Stimulated activated CD4-positive, alpha-beta T cell treated with anti-CD3 and anti-CD28 coated beads, Interleukin-15, amount 100 ng/mL, for 24 hours (primary cell): ENCODE results near the gene PLEKHO1.
"Not testable (repeated sequence)": the region's sequence is repeated elsewhere in the genome, so short reads cannot be mapped to it uniquely, and the experiment has no call there.

Source experiments
- DNase-seq: peaks from one replicate; pipeline ENCODE4 v3.0.0-alpha.2; 2020

PLEKHO1 gene

GRCh38 chr1:150149271-150150132 is at the start of gene PLEKHO1:
Gene PLEKHO1, plus strand, starts transcription at chr1:150149916. Its CDS starts 342 bp downstream, at chr1:150150258.
- peak; percentile 85 for DNase-seq

- DNase-seq = no peak
Observed at GRCh38 chr1:150102986-150103385, 46.7 kb upstream of the PLEKHO1 start.

GRCh38 chr1:150106341-150106740 is 43.4 kb upstream of the PLEKHO1 start:
- DNase-seq = peak; percentile 12

GRCh38 chr1:150109586-150109985 is 40.1 kb upstream of the PLEKHO1 start:
- peak; percentile 5 for DNase-seq

- no peak for DNase-seq
Observed at GRCh38 chr1:150110116-150110515, 39.6 kb upstream of the PLEKHO1 start.

- no peak for DNase-seq
Observed at GRCh38 chr1:150111670-150112069, 38.0 kb upstream of the PLEKHO1 start.

- DNase-seq = no peak
Observed at GRCh38 chr1:150115121-150115520, 34.6 kb upstream of the PLEKHO1 start.

GRCh38 chr1:150118716-150119115 is 31.0 kb upstream of the PLEKHO1 start:
- DNase-seq = no peak

GRCh38 chr1:150121236-150121862 is 28.4 kb upstream of the PLEKHO1 start:
- no peak for DNase-seq

- no peak for DNase-seq
Observed at GRCh38 chr1:150126811-150127210, 22.9 kb upstream of the PLEKHO1 start.

- no peak for DNase-seq
Observed at GRCh38 chr1:150127464-150127863, 22.3 kb upstream of the PLEKHO1 start.

GRCh38 chr1:150127868-150128267 is 21.8 kb upstream of the PLEKHO1 start:
- DNase-seq = peak; percentile 69

GRCh38 chr1:150132372-150132771 is 17.3 kb upstream of the PLEKHO1 start:
- no peak for DNase-seq

GRCh38 chr1:150134537-150134936 is 15.2 kb upstream of the PLEKHO1 start:
- DNase-seq = no peak

- DNase-seq = not testable (repeated sequence)
Observed at GRCh38 chr1:150135400-150135799, 14.3 kb upstream of the PLEKHO1 start.

GRCh38 chr1:150138044-150138443 is 11.7 kb upstream of the PLEKHO1 start:
- DNase-seq = no peak

- DNase-seq = no peak
Observed at GRCh38 chr1:150141452-150141851, 8.3 kb upstream of the PLEKHO1 start.

- no peak for DNase-seq
Observed at GRCh38 chr1:150142083-150142482, 7.6 kb upstream of the PLEKHO1 start.

GRCh38 chr1:150144606-150145005 is 5.1 kb upstream of the PLEKHO1 start:
- DNase-seq = no peak

- DNase-seq = not testable (repeated sequence)
Observed at GRCh38 chr1:150146016-150146415, 3.7 kb upstream of the PLEKHO1 start.

GRCh38 chr1:150146849-150147542 is 2.7 kb upstream of the PLEKHO1 start:
- no peak for DNase-seq

- no peak for DNase-seq
Observed at GRCh38 chr1:150148837-150149270, 862 bp upstream of the PLEKHO1 start.
